Suprapubic skin (tissue), 4 donors: ENCODE results near the gene IFT80. TPM values are rescaled to one million over a fixed set of nuclear protein-coding genes. Genes with fewer than 3 reads are reported as not detected.

Source experiments
- DNase-seq, 2 donors: peaks; one replicate each; pipeline ENCODE4 v3.0.0-alpha.2; 2019; ENCODE audit warnings: low spot score in 2 of 2
- H3K27ac ChIP-seq: fragments of 200-600 bp; sonication (generic); one replicate; pipeline ENCODE4 v1.5.1; 2019
- H3K27me3 ChIP-seq: fragments of 200-600 bp; sonication (generic); one replicate; pipeline ENCODE4 v1.5.1; 2019
- H3K36me3 ChIP-seq: fragments of 200-600 bp; sonication (generic); one replicate; pipeline ENCODE4 v1.5.1; 2019
- H3K4me1 ChIP-seq: fragments of 200-600 bp; sonication (generic); one replicate; pipeline ENCODE4 v1.5.1; 2019
- H3K4me3 ChIP-seq: fragments of 200-600 bp; sonication (generic); one replicate; pipeline ENCODE4 v1.5.1; 2019; ENCODE audit warnings: mild to moderate bottlenecking
- H3K9me3 ChIP-seq: fragments of 200-600 bp; sonication (generic); one replicate; pipeline ENCODE4 v1.5.1; 2019
- CTCF ChIP-seq, 2 donors: fragments of 200-600 bp in 1 of 2; fragments of 450-650 bp in 1 of 2; sonication (generic) in 1 of 2; IDR thresholded peaks; one replicate each; pipeline ENCODE4 v1.5.1; 2016 to 2019; ENCODE audit warnings: antibody characterized with exemption in 2 of 2, mild to moderate bottlenecking in 1 of 2, moderate library complexity in 1 of 2
- EP300 ChIP-seq: sonication (generic); formaldehyde crosslinking; IDR thresholded peaks from one replicate; pipeline ENCODE4 v1.6.1; 2017; ENCODE audit warnings: antibody characterized with exemption
- POLR2A ChIP-seq, 2 donors: fragments of 450-650 bp; IDR thresholded peaks; one replicate each; pipeline ENCODE4 v1.6.1; 2017; ENCODE audit warnings: antibody characterized with exemption in 2 of 2, mild to moderate bottlenecking in 2 of 2, moderate library complexity in 2 of 2
- POLR2AphosphoS5 ChIP-seq, 3 donors: sonication (generic); formaldehyde crosslinking; IDR thresholded peaks; one replicate each; pipeline ENCODE4 v1.6.1; 2017; ENCODE audit warnings: antibody characterized with exemption in 3 of 3
- WGBS: methylation state at CpG from one replicate; pipeline ENCODE4 v1.1.5; 2018; 5-methylcytosine and 5-hydroxymethylcytosine counted together
- total RNA-seq, 4 donors: library from RNA; depleted of rRNA; stranded (reverse); fragments of >200 nt; gene quantifications; one replicate each; pipeline ENCODE4 v1.1.0, GENCODE V29; 2016

Gene IFT80
- total RNA-seq, 4 donors from 2014 or later, result 9.1 to 21.3 (median 17.2) TPM

DNA sequence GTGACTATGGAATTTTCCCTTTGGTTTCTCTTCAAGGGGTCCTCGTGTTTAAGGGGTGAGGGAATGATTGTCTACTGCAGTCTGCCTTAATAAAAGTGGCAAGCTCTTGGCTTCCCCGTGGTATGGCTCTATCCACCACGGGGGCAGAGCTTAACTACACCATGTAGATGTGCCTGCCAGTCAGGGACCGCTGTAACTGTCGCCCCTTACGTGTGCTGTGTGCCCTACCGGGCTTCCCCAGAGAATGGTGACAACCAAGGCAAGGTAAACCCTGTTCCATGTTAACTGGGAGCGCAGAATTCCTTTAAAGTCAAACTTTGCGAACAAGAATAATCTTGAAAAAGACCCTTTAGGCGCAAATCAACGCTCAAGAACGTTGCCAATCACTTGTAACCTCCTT is 174.8 kb downstream of the IFT80 start:
- Histone ChIP-seq H3K9me3 (no peaks in the 10 kb centered on the region), H3K4me1 (peaks cover 23% of the 10 kb centered on the region), H3K27me3 (peaks cover 49% of the 10 kb centered on the region), H3K27ac (no peak overlapping the region), H3K4me3 (no peak overlapping the region), H3K36me3 (no peaks in the 10 kb centered on the region)
- no peak for TF ChIP-seq EP300
- no peak for TF ChIP-seq CTCF (IDR thresholded peaks at IDR 0.05)
- TF ChIP-seq POLR2A (IDR thresholded peaks at IDR 0.05), result no peak
- no peak for TF ChIP-seq POLR2AphosphoS5 (IDR thresholded peaks at IDR 0.05)
- no peak for DNase-seq
- 46% methylated on average over 12 of the region's 12 CpGs for WGBS

GRCh38 chr3:160221019-160221418 is 178.0 kb downstream of the IFT80 start:
- no peak overlapping the region for H3K4me3 ChIP-seq
- no peaks in the 10 kb centered on the region for H3K36me3 ChIP-seq
- WGBS, result 47% methylated on average over 2 of the region's 2 CpGs
- TF ChIP-seq EP300 (no peak), POLR2A (IDR thresholded peaks at IDR 0.05) (no peak), POLR2AphosphoS5 (IDR thresholded peaks at IDR 0.05) (no peak), CTCF (IDR thresholded peaks at IDR 0.05) (no peak)
- no peak for DNase-seq
- no peak overlapping the region for H3K27ac ChIP-seq
- H3K9me3 ChIP-seq, result no peaks in the 10 kb centered on the region
- H3K27me3 ChIP-seq, result peaks cover 23% of the 10 kb centered on the region
- peaks cover 15% of the 10 kb centered on the region for H3K4me1 ChIP-seq

GRCh38 chr3:160220038-160220437 is 179.0 kb downstream of the IFT80 start:
- Histone ChIP-seq H3K4me1 (peaks cover 6% of the 10 kb centered on the region), H3K36me3 (no peaks in the 10 kb centered on the region), H3K27me3 (peaks cover 14% of the 10 kb centered on the region), H3K4me3 (no peak overlapping the region), H3K9me3 (no peaks in the 10 kb centered on the region), H3K27ac (no peak overlapping the region)
- DNase-seq, result no peak
- 96% methylated on average over 2 of the region's 2 CpGs for WGBS
- TF ChIP-seq POLR2AphosphoS5 (IDR thresholded peaks at IDR 0.05) (no peak), POLR2A (IDR thresholded peaks at IDR 0.05) (no peak), CTCF (IDR thresholded peaks at IDR 0.05) (no peak), EP300 (no peak)

- no peak overlapping the region for H3K27ac ChIP-seq
- H3K9me3 ChIP-seq, result no peaks in the 10 kb centered on the region
- no peak for DNase-seq
- H3K27me3 ChIP-seq, result peaks cover 4% of the 10 kb centered on the region
- H3K4me1 ChIP-seq, result no peaks in the 10 kb centered on the region
- 68% methylated on average over 3 of the region's 3 CpGs for WGBS
- no peak overlapping the region for H3K4me3 ChIP-seq
- TF ChIP-seq CTCF (IDR thresholded peaks at IDR 0.05) (no peak), POLR2AphosphoS5 (IDR thresholded peaks at IDR 0.05) (no peak), POLR2A (IDR thresholded peaks at IDR 0.05) (no peak), EP300 (no peak)
- no peaks in the 10 kb centered on the region for H3K36me3 ChIP-seq
Measured at GRCh38 chr3:160218136-160218535, 180.9 kb downstream of the IFT80 start.

- no peak for DNase-seq
- H3K9me3 ChIP-seq, result no peaks in the 10 kb centered on the region
- no peaks in the 10 kb centered on the region for H3K36me3 ChIP-seq
- no peaks in the 10 kb centered on the region for H3K27me3 ChIP-seq
- no peak overlapping the region for H3K27ac ChIP-seq
- H3K4me3 ChIP-seq, result no peak overlapping the region
- H3K4me1 ChIP-seq, result no peaks in the 10 kb centered on the region
- 63% methylated on average over 4 of the region's 4 CpGs for WGBS
- TF ChIP-seq POLR2AphosphoS5 (IDR thresholded peaks at IDR 0.05) (no peak), EP300 (no peak), POLR2A (IDR thresholded peaks at IDR 0.05) (no peak), CTCF (IDR thresholded peaks at IDR 0.05) (no peak)
Measured at GRCh38 chr3:160217675-160218074, 181.3 kb downstream of the IFT80 start.
